Calu3 (cell line): ENCODE measurements around the gene CITED4. TPM values are rescaled to one million over a fixed set of nuclear protein-coding genes. Genes with fewer than 3 reads are reported as not detected.

Source experiments
- BruUV-seq: library from RNA; stranded (reverse); fragments of 400-500 nt; replicated peaks from 2 replicates; lab custom pipeline; 2021; lab: Mats Ljungman, UMichigan
- CTCF ChIA-PET: fragments of 300-600 bp; sonication (Branson Sonifier 250); formaldehyde crosslinking; loops from one replicate; lab custom pipeline; 2022; ENCODE audit warnings: antibody characterized with exemption; lab: Charles Lee
- DNase-seq: peaks from one replicate; pipeline ENCODE4 v3.0.0; 2022
- H3K27ac Mint-ChIP-seq: one replicate; pipeline ENCODE4 v1.8.0; 2022; ENCODE audit warnings: mixed read lengths; ENCODE audit not compliant: unreplicated experiment
- H3K27me3 Mint-ChIP-seq: one replicate; pipeline ENCODE4 v1.8.0; 2022; ENCODE audit warnings: mixed read lengths; ENCODE audit not compliant: unreplicated experiment
- H3K36me3 Mint-ChIP-seq: one replicate; pipeline ENCODE4 v1.8.0; 2022; ENCODE audit warnings: mild to moderate bottlenecking, moderate library complexity, mixed read lengths; ENCODE audit not compliant: insufficient read depth, unreplicated experiment
- H3K4me1 Mint-ChIP-seq: one replicate; pipeline ENCODE4 v1.8.0; 2022; ENCODE audit warnings: mild to moderate bottlenecking, low read depth, mixed read lengths; ENCODE audit not compliant: unreplicated experiment
- H3K4me3 Mint-ChIP-seq: one replicate; pipeline ENCODE4 v1.8.0; 2022; ENCODE audit warnings: mild to moderate bottlenecking, low read depth, moderate library complexity, mixed read lengths; ENCODE audit not compliant: unreplicated experiment
- H3K9me3 Mint-ChIP-seq: one replicate; pipeline ENCODE4 v1.8.0; 2022; ENCODE audit warnings: low read depth, mixed read lengths; ENCODE audit not compliant: unreplicated experiment
- CTCF ChIP-seq: fragments of 200-600 bp; IDR thresholded peaks from one replicate; pipeline ENCODE4 v1.8.0; 2022; ENCODE audit warnings: antibody characterized with exemption; ENCODE audit not compliant: unreplicated experiment
- intact Hi-C: fragments of 100-400 bp; cut with micrococcal nuclease; formaldehyde crosslinking; loops from one replicate; pipeline ENCODE4 v1.10.0; 2022; ENCODE audit not compliant: unreplicated experiment
- total RNA-seq: library from RNA; stranded (reverse); gene quantifications from 2 replicates; pipeline ENCODE4 v1.2.3, GENCODE V29; 2022

The CITED4 gene
- total RNA-seq, 1 experiment from 2014 or later = 85.2 TPM

GRCh38 chr1:40820911-40821693 lies 41.1 kb downstream of the CITED4 start:
- H3K4me1 Mint-ChIP-seq = no peaks in the 10 kb centered on the region
- H3K9me3 Mint-ChIP-seq = no peaks in the 10 kb centered on the region
- peaks cover 16% of the 10 kb centered on the region for H3K27me3 Mint-ChIP-seq
- no TSS peak for BruUV-seq
- H3K4me3 Mint-ChIP-seq = no peak overlapping the region
- intact Hi-C loops = no loop called here
- DNase-seq = no peak
- no peak overlapping the region for H3K27ac Mint-ChIP-seq
- CTCF ChIA-PET = no interaction called here
- no peaks in the 10 kb centered on the region for H3K36me3 Mint-ChIP-seq
- TF ChIP-seq CTCF = no peak

- no peaks in the 10 kb centered on the region for H3K9me3 Mint-ChIP-seq
- CTCF ChIA-PET = no interaction called here
- no peak for DNase-seq
- no peak overlapping the region for H3K27ac Mint-ChIP-seq
- no peaks in the 10 kb centered on the region for H3K36me3 Mint-ChIP-seq
- no peak for TF ChIP-seq CTCF
- peaks cover 20% of the 10 kb centered on the region for H3K27me3 Mint-ChIP-seq
- no TSS peak for BruUV-seq
- H3K4me3 Mint-ChIP-seq = no peak overlapping the region
- no peaks in the 10 kb centered on the region for H3K4me1 Mint-ChIP-seq
- intact Hi-C loops = no loop called here
These were observed 41.8 kb downstream of the CITED4 start for GRCh38 chr1:40820251-40820797.

GRCh38 chr1:40819101-40819500 lies 43.1 kb downstream of the CITED4 start:
- no peak for TF ChIP-seq CTCF
- Mint-ChIP-seq H3K9me3 (no peaks in the 10 kb centered on the region), H3K36me3 (no peaks in the 10 kb centered on the region), H3K4me1 (no peaks in the 10 kb centered on the region), H3K4me3 (no peak overlapping the region), H3K27ac (no peak overlapping the region), H3K27me3 (peaks cover 20% of the 10 kb centered on the region)
- intact Hi-C loops = no loop called here
- no peak for DNase-seq
- CTCF ChIA-PET = no interaction called here
- no TSS peak for BruUV-seq

GRCh38 chr1:40818264-40818961 lies 43.8 kb downstream of the CITED4 start:
- H3K4me1 Mint-ChIP-seq = no peaks in the 10 kb centered on the region
- CTCF ChIA-PET = no interaction called here
- intact Hi-C loops = no loop called here
- H3K27me3 Mint-ChIP-seq = peaks cover 22% of the 10 kb centered on the region
- H3K27ac Mint-ChIP-seq = no peak overlapping the region
- H3K9me3 Mint-ChIP-seq = no peaks in the 10 kb centered on the region
- H3K36me3 Mint-ChIP-seq = no peaks in the 10 kb centered on the region
- BruUV-seq = no TSS peak
- DNase-seq = no peak
- no peak overlapping the region for H3K4me3 Mint-ChIP-seq
- TF ChIP-seq CTCF = no peak
